ENCODE results near the gene HTR5A. TPM values are rescaled to one million over a fixed set of nuclear protein-coding genes. Genes with fewer than 3 reads are reported as not detected.

The HTR5A gene
- total RNA-seq, 4 donors from 2014 or later: not detected

DNA sequence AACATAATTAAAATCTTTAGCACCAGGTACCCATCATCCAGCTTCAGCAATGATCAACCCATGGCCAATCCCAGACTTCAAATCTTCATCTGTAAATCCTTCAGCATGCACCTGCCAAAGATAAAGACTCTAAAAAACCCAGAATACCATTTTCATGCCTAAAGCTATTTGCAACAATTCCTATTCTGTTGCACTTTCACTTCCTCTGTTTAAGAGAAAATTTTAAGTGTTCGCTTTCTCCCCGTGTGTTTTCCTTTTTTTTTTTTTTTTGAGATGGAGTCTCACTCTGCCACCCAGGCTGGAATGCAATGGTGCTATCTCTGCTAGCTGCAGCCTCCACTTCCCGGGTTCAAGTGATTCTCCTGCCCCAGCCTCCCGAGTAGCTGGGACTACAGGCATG is 31.8 kb upstream of the HTR5A start:
- Histone ChIP-seq H3K9me3 (no peaks in the 10 kb centered on the region), H3K36me3 (no peaks in the 10 kb centered on the region), H3K4me1 (no peaks in the 10 kb centered on the region), H3K27me3 (no peaks in the 10 kb centered on the region), H3K27ac (no peak overlapping the region), H3K4me3 (no peak overlapping the region)
- DNase-seq: no peak
- TF ChIP-seq, protein P1, sequence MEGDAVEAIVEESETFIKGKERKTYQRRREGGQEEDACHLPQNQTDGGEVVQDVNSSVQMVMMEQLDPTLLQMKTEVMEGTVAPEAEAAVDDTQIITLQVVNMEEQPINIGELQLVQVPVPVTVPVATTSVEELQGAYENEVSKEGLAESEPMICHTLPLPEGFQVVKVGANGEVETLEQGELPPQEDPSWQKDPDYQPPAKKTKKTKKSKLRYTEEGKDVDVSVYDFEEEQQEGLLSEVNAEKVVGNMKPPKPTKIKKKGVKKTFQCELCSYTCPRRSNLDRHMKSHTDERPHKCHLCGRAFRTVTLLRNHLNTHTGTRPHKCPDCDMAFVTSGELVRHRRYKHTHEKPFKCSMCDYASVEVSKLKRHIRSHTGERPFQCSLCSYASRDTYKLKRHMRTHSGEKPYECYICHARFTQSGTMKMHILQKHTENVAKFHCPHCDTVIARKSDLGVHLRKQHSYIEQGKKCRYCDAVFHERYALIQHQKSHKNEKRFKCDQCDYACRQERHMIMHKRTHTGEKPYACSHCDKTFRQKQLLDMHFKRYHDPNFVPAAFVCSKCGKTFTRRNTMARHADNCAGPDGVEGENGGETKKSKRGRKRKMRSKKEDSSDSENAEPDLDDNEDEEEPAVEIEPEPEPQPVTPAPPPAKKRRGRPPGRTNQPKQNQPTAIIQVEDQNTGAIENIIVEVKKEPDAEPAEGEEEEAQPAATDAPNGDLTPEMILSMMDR (IDR thresholded peaks at IDR 0.05): no peak
- no peak for TF ChIP-seq POLR2A (IDR thresholded peaks at IDR 0.05)
- intact Hi-C loops (cut with DNase I; ENCODE audit: low total_unique reads): no loop called here

DNA sequence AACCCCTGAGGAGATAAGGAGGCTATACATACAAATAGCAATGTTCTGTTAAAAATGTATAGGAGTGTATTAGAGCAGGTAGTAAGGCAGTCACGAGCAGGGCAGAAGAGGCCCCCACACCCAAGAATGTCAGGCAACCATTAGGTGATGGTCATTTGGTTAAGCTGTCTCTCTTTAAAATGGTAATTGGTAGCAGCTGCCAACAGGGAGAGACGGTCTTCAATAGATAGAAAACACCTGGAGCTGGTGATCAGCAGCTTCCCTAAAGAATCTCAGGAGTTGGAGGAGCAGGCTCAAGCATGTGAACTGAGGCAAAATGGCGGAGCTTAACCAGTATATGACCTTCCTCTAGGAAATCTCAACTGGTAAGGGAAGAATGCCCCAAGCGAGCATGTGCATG is 26.4 kb upstream of the HTR5A start:
- no peaks in the 10 kb centered on the region for H3K4me1 ChIP-seq
- H3K36me3 ChIP-seq: no peaks in the 10 kb centered on the region
- no peak overlapping the region for H3K27ac ChIP-seq
- no peak for TF ChIP-seq POLR2A (IDR thresholded peaks at IDR 0.05)
- TF ChIP-seq, protein P1 (IDR thresholded peaks at IDR 0.05): no peak
- H3K4me3 ChIP-seq: no peak overlapping the region
- H3K9me3 ChIP-seq: no peaks in the 10 kb centered on the region
- intact Hi-C loops (cut with DNase I; ENCODE audit: low total_unique reads): no loop called here
- DNase-seq: no peak
- H3K27me3 ChIP-seq: no peaks in the 10 kb centered on the region

DNA sequence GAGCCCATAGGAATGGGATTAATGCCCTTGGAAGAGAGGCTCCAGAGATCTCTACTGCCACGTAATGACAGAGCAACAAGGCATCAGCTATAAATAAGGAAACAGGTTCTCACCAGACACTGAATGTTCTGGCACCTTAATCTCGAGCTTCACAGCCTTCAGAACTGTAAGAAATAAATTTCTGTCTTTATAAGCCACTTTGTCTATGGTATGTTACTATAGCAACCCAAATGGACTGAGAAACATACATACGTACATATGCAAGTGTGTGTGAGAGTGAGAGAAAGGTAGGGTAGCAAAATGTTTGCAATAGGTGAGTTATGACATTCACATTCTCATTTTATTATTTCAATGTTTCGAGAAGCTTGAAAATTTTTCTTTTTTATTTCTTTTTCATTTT is 22.1 kb upstream of the HTR5A start:
- H3K27me3 ChIP-seq: no peaks in the 10 kb centered on the region
- H3K36me3 ChIP-seq: no peaks in the 10 kb centered on the region
- intact Hi-C loops (cut with DNase I; ENCODE audit: low total_unique reads): no loop called here
- H3K4me1 ChIP-seq: no peaks in the 10 kb centered on the region
- TF ChIP-seq, protein P1 (IDR thresholded peaks at IDR 0.05): no peak
- TF ChIP-seq POLR2A (IDR thresholded peaks at IDR 0.05): no peak
- DNase-seq: no peak
- no peaks in the 10 kb centered on the region for H3K9me3 ChIP-seq
- no peak overlapping the region for H3K27ac ChIP-seq
- no peak overlapping the region for H3K4me3 ChIP-seq

DNA sequence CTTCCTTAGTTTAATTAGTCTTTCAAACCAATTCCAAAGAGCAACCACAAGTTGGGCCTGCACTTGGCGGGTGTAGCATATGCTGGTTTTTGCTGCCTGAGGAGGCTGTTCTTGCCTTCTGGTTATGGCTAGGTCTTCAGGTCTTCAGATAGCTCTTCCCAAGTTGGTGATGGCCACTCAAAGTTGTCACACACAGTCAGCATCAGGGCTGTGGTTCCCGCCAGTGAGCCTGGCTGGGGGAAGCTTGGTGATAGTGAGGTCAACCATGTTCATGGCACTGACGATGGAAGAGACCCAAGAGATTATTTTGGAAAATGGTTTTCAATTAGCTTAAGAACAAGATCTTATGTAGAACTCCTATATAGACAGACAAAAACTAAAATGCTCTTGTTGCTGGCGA is 18.8 kb upstream of the HTR5A start:
- H3K4me1 ChIP-seq: no peaks in the 10 kb centered on the region
- H3K4me3 ChIP-seq: no peak overlapping the region
- DNase-seq: no peak
- intact Hi-C loops (cut with DNase I; ENCODE audit: low total_unique reads): no loop called here
- no peak for TF ChIP-seq POLR2A (IDR thresholded peaks at IDR 0.05)
- TF ChIP-seq, protein P1 (IDR thresholded peaks at IDR 0.05): no peak
- no peaks in the 10 kb centered on the region for H3K9me3 ChIP-seq
- H3K27me3 ChIP-seq: no peaks in the 10 kb centered on the region
- H3K36me3 ChIP-seq: no peaks in the 10 kb centered on the region
- H3K27ac ChIP-seq: no peak overlapping the region

DNA sequence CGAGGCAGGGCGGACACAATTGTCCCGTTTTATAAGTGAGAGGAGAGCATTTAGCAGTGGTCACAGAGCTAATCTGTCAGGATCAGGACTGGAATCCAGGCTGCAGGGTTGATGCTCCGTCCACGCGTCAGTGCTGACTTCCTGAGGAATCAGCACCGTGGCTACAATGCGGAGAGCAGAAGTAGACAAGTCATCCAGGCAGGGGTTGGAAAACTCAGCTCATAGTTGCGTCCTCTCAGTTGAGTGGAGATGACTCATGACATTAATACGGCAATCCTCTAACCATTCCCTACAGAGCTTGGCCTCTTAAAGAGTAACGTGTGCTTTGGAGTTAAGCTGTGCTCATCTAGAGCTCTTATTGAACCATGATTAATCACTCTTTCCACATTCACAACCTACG is 17.1 kb upstream of the HTR5A start:
- no peaks in the 10 kb centered on the region for H3K27me3 ChIP-seq
- H3K9me3 ChIP-seq: no peaks in the 10 kb centered on the region
- DNase-seq: no peak
- no peak overlapping the region for H3K27ac ChIP-seq
- intact Hi-C loops (cut with DNase I; ENCODE audit: low total_unique reads): no loop called here
- H3K4me1 ChIP-seq: no peaks in the 10 kb centered on the region
- no peaks in the 10 kb centered on the region for H3K36me3 ChIP-seq
- TF ChIP-seq POLR2A (IDR thresholded peaks at IDR 0.05): no peak
- TF ChIP-seq, protein P1 (IDR thresholded peaks at IDR 0.05): no peak
- H3K4me3 ChIP-seq: no peak overlapping the region

All from uterus (tissue), 4 donors.